ENCODE results near the gene CBX8. TPM values are rescaled to one million over a fixed set of nuclear protein-coding genes. Genes with fewer than 3 reads are reported as not detected.

CBX8 gene
- polyA plus RNA-seq, 2 of the 4 experiments (the other 2 are of a cell fraction): 1.5 to 13.1 TPM

DNA sequence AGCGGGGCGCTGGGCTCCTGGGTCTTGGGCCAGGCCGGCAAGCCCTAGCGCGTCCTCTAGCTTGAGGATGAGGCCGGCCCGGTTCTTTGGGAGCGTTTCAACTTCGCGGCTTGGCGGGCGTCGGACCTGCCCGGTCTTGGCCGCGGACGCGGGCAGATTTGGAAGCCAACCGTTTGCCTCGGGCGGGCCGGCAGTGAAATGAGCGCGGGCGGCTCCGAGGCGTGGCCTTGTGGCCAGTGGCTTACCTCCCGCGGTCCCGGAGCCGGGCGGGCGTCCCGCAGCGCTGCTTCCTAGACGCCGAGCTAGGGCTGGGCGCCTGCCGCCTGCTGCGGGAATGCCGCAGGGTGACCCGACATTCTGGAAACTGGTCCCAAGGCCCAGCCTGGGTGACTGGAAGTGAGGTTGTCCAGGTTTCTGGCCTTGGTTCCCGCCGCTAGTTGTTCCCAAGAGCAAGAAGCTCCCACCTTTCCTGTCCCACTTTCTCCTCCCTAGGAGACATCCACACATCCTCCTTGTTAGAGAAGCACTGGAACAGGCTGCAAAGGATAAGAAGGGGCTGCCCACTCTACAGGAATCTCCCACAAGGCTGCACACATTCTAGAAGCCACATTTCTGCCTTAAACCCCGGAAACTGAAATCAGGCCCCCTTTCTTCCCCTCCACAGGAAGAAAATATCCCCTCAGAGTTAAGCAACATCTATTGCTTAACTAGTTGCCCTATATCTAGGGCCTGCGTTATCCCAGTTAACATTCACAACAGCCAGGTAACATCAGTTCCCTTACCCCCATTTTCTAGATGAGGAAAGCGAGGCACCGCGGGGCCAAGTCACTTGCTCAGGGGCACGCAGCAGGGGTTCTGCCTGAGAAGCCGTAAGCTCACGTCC, 4.5 kb upstream of the CBX8 start:
- TF ChIP-seq RFX5 (IDR thresholded peaks at IDR 0.05) (no peak), MYC (IDR thresholded peaks at IDR 0.05; ENCODE audit: borderline replicate concordance, low read length) (no peak), ELK1 (IDR thresholded peaks at IDR 0.05; ENCODE audit: low read depth, low read length) (no peak), HEYL (CRISPR knock-in tag; IDR thresholded peaks at IDR 0.05) (no peak), EHF (CRISPR knock-in tag; IDR thresholded peaks at IDR 0.05) (no peak), CHD2 (IDR thresholded peaks at IDR 0.05; ENCODE audit: low read length, partially characterized antibody) (no peak), FOSB (CRISPR knock-in tag; IDR thresholded peaks at IDR 0.05) (no peak), JUNB (IDR thresholded peaks at IDR 0.05) (no peak), CBX8 (IDR thresholded peaks at IDR 0.05) (no peak), HDAC2 (IDR thresholded peaks at IDR 0.05) (no peak), KDM1A (IDR thresholded peaks at IDR 0.05; ENCODE audit: low read depth) (no peak)
- Histone ChIP-seq H3K27ac (no peak overlapping the region), H3K4me1 (peaks cover 7% of the 10 kb centered on the region), H3K4me3 (no peak overlapping the region), H3K4me2 (no peak overlapping the region), H3K9me3 (no peaks in the 10 kb centered on the region)
- ATAC-seq: no peak
- CTCF ChIA-PET: interaction anchor here (1.0 to 39.8 kb wide), 6 partner anchors 11 to 281 kb away, joined by 3 to 1281 read pairs (median 4); partner anchors contain the start of gene CBX4
- no peak for FAIRE-seq
- 91% methylated on average over 52 of the region's 52 CpGs for WGBS (ENCODE audit: missing lambda C conversion rate)
- no peak for DNase-seq (ENCODE audit: low read depth in 1 of 2, low spot score in 1 of 2)
- POLR2A ChIA-PET: interaction anchor here (1.4 to 2.6 kb wide), 2 partner anchors 36 to 38 kb away, joined by 7 read pairs; partner anchors contain the start of gene CBX4

DNA sequence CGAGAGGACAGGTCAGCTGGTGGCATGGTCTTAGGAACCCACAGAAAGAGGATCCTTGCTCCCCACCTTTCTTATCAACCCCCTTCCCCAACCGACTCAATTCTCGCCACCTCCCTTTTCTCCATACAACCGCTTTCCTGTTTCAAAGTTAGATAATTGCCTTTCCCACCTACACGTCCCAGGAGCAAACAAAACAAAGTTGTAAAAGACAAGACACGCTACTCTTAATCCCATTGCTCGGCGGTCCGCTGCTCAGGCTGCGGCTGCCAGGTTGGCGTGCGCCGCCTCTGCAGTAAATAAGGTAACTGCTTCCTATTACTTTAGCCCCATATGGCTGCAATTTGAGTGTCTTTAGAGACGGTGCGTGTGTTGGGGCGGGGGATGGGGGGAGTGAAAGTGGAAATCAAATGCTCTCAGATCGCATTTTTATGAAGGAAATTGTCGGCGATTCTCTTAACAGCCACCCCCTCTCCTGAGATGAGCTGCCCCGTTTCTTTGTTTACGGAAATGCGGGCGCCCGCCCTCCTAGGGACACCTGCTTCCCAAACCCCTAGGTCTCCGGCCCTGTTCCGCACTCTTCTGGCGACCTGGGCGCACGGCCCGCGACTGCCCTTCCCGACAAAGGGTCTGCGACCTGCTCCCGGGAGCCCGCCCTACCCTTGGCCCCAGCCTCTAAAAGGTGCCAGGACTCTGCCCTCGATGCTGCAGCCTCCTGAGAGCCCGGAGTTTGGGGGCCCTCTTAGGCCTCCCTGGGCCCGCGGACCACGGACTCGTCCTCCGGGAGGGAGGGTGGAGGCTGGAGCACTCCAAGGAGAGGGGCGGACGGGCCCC, 3.7 kb upstream of the CBX8 start:
- no peak overlapping the region for H3K4me3 ChIP-seq
- 86% methylated on average over 44 of the region's 44 CpGs for WGBS (ENCODE audit: missing lambda C conversion rate)
- TF ChIP-seq ZFP36 (IDR thresholded peaks at IDR 0.05; ENCODE audit: borderline replicate concordance, partially characterized antibody): no peak
- no peak for TF ChIP-seq ZC3H11A (IDR thresholded peaks at IDR 0.05)
- TF ChIP-seq POLR2AphosphoS2 (conservative IDR thresholded peaks at IDR 0.05; ENCODE audit: low read length): no peak
- TF ChIP-seq POLR2A (IDR thresholded peaks at IDR 0.05; ENCODE audit: low read length): no peak
- no peak for TF ChIP-seq KDM1A (IDR thresholded peaks at IDR 0.05; ENCODE audit: low read depth)
- no peak for TF ChIP-seq CEBPB (IDR thresholded peaks at IDR 0.05)
- no peak for TF ChIP-seq HEYL (CRISPR knock-in tag; IDR thresholded peaks at IDR 0.05)
- no peak for TF ChIP-seq EHMT2 (IDR thresholded peaks at IDR 0.05; ENCODE audit: low read depth)
- no peak for TF ChIP-seq EHF (CRISPR knock-in tag; IDR thresholded peaks at IDR 0.05)
- no peak for TF ChIP-seq MAZ (IDR thresholded peaks at IDR 0.05; ENCODE audit: borderline replicate concordance, low read depth, low read length)
- TF ChIP-seq, protein P1, sequence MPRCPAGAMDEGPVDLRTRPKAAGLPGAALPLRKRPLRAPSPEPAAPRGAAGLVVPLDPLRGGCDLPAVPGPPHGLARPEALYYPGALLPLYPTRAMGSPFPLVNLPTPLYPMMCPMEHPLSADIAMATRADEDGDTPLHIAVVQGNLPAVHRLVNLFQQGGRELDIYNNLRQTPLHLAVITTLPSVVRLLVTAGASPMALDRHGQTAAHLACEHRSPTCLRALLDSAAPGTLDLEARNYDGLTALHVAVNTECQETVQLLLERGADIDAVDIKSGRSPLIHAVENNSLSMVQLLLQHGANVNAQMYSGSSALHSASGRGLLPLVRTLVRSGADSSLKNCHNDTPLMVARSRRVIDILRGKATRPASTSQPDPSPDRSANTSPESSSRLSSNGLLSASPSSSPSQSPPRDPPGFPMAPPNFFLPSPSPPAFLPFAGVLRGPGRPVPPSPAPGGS (IDR thresholded peaks at IDR 0.05): no peak
- no peak for TF ChIP-seq CHD4 (IDR thresholded peaks at IDR 0.05; ENCODE audit: borderline replicate concordance)
- TF ChIP-seq RFX5 (IDR thresholded peaks at IDR 0.05): no peak
- no peak for TF ChIP-seq ELK1 (IDR thresholded peaks at IDR 0.05; ENCODE audit: low read depth, low read length)
- no peak for TF ChIP-seq CHD2 (IDR thresholded peaks at IDR 0.05; ENCODE audit: low read length, partially characterized antibody)
- FAIRE-seq (no peak), ATAC-seq (no peak), DNase-seq (ENCODE audit: low read depth in 1 of 2, low spot score in 1 of 2) (no peak)
- no peak overlapping the region for H3K4me2 ChIP-seq
- H3K9me3 ChIP-seq: no peaks in the 10 kb centered on the region
- POLR2A ChIA-PET: interaction anchor here (1.4 to 2.6 kb wide), 2 partner anchors 37 to 39 kb away, joined by 7 read pairs; partner anchors contain the start of gene CBX4
- CTCF ChIA-PET: interaction anchor here (1.1 to 39.8 kb wide), 4 partner anchors 10 to 39 kb away, joined by 3 to 1281 read pairs (median 14); partner anchors contain the start of gene CBX4
- no peak overlapping the region for H3K27ac ChIP-seq
- peaks cover 12% of the 10 kb centered on the region for H3K4me1 ChIP-seq
